GM18520 (cell line): ENCODE measurements around the gene TMEM203.

Source experiments
- ATAC-seq: cut with Tn5 transposase; IDR thresholded peaks from one replicate; pipeline ENCODE4 v1.9.1; 2021; ENCODE audit not compliant: unreplicated experiment

The TMEM203 gene

GRCh38 chr9:137219757-137220316 is 14.4 kb upstream of the TMEM203 start:
- no peak for ATAC-seq

GRCh38 chr9:137218754-137219271 is 13.4 kb upstream of the TMEM203 start:
- no peak for ATAC-seq

GRCh38 chr9:137218212-137218753 is 12.8 kb upstream of the TMEM203 start:
- ATAC-seq: no peak

GRCh38 chr9:137217276-137218211 is 12.1 kb upstream of the TMEM203 start:
- no peak for ATAC-seq

DNA sequence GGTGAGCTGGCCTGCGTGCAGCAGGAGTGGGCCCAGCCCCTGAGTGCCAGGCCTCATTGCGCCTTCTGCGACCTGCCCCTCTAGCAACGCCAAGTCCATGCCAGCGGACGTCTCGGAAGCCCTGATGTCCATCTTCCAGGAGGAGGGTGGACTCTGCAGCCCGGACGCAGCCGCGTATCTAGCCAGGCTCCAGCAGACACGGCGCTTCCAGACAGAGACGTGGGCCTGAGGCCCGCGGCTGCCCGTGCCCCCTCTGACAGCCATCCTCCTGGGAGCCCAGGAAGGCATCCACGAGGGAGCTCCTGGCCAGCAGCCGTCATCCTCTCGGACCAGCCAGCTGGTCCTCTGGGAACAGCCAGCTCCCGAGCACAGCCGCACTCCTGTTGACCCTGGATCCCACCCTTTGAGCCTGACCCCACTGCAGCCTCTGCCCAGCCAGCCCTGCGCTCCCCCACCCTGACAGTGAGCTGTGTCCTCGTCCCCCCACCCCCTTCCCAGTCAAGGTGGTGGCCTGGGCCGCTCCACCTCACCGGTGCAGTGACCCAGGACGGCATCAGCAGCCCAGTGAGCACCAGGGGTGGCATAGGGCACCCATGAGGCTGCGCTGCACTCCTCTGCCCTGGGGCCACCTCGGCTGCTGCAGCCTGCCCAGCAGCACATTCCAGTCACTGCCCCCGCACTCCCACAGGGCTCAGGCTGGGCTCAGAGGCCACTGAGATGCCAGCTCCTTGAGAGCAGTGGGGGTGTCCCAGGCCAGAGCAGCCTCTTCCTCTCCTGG is 10.9 kb upstream of the TMEM203 start:
- no peak for ATAC-seq

DNA sequence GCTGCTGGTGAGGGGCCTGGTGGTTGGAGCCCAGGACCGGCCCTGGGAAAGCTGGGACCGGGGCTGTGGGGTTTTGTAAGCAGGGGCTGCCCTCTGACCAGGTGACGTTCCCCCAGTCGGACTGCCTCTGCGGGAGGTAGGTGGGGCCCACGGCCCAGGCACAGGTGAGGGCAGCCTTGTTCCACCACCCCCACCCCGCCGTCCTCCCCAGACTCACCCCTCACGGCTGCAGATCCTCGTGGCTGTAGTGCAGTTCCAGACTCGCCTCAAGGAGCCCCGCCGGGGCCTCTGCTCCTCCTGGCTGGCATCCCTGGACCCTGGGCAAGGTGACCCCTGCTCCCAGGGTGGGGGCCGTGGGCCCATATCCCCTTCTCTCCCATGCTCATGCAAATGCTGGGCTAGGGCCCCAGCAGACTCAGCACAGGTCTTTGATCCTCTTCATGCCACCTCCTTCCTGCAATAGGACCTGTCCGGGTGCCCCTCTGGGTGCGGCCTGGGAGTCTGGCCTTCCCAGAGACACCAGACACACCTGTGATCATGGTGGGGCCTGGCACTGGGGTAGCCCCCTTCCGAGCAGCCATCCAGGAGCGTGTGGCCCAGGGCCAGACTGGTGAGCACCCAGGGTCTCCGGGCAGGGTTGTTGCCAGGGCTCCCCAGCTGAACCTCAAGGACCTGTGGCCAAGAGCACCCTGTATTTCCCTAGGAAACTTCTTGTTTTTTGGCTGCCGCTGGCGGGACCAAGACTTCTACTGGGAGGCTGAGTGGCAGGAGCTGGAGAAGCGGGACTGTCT is 9.9 kb upstream of the TMEM203 start:
- ATAC-seq: no peak

DNA sequence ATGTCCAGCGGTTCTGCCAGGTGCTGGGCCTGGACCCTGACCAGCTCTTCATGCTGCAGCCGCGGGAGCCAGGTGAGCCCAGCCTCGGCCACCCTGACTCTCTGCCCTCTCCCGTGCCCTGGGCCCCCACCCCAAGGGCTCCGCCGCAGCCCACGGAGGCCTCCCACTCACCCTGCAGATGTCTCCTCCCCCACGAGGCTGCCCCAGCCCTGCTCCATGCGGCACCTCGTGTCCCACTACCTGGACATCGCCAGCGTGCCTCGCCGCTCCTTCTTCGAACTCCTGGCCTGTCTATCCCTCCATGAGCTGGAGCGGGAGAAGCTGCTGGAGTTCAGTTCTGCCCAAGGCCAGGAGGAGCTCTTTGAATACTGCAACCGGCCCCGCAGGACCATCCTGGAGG is 9.2 kb upstream of the TMEM203 start:
- no peak for ATAC-seq

DNA sequence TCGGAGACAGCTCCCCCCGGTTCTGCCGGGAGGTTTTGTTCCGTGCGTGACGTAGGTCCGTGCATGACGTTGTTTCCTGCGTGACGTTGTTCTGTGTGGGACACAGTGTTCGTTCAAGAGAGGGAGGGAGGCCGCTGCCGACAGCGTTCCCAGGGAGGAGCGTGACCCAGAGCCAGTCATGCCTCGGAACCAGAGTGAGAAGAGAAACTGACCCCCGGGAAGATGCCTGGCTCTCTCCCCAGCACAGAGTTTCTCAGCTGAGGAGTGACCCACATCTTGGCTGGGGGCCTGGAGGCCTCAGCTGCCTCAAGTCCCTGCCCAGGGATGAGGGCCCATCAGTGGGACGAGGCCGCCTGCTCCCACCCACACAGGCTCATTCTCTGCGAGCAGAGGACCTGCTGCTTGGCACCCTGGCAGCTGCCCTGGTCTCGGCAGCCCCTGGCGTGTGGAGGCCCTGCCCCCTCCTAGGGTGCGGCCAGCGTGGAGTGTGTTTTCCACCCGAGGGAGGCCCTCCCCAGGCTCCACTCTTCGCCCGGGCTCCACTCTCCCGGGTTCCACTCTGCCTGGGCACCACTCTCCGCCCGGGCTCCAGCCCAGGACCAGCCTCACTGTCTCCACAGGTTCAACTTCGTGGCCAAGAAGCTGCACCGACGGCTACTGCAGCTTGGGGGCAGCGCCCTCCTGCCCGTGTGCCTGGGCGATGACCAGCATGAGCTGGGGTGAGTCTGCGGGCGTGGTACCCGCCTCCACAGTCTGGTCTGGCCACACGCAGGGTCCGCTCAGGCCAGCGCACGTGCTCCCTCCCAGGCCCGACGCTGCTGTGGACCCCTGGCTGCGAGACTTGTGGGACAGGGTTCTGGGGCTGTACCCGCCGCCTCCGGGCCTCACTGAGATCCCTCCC is 8.0 kb upstream of the TMEM203 start:
- ATAC-seq: no peak

DNA sequence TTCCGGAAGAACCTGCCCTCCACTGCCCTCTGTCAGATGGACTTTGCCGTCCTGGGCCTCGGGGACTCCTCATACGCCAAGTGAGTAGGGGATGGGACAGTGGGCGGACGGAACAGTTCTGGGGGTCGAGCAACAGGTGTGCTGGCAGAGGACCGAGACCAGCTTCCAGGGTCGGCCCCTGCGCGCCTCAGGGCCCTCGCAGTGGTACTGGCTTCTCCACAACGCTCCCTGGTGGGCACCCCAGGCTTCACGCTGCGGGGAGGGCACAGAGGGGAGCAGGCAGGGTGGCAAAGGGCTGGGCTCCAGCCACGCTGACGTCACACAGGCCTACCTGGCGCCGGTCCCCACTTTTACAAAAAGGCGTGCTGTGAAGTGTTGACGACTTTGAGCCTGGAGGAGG is 7.1 kb upstream of the TMEM203 start:
- ATAC-seq: no peak

- ATAC-seq: no peak
Measured at GRCh38 chr9:137211532-137211931, 6.1 kb upstream of the TMEM203 start.

GRCh38 chr9:137206602-137207001 is 1.2 kb upstream of the TMEM203 start:
- ATAC-seq: no peak

- ATAC-seq: no peak
Measured at GRCh38 chr9:137204731-137205125, 720 bp downstream of the TMEM203 start.

DNA sequence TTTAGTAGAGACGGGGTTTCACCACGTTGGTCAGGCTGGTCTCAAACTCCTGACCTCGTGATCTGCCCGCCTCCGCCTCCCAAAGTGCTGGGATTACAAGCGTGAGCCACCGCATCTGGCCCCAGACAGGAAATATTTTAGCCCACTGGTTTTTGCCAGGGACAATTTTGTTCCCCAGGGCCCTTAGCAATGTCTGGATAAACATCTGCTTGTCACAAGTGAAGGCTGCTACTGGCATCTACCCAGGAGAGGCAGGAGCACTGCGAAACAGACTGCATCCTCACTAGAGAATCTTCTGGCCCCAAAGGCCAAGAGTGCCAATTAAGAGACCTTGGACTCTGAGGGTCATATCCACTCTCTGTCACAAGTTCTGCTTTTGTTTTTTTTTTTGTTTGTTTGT is 2.5 kb downstream of the TMEM203 start:
- ATAC-seq: no peak

DNA sequence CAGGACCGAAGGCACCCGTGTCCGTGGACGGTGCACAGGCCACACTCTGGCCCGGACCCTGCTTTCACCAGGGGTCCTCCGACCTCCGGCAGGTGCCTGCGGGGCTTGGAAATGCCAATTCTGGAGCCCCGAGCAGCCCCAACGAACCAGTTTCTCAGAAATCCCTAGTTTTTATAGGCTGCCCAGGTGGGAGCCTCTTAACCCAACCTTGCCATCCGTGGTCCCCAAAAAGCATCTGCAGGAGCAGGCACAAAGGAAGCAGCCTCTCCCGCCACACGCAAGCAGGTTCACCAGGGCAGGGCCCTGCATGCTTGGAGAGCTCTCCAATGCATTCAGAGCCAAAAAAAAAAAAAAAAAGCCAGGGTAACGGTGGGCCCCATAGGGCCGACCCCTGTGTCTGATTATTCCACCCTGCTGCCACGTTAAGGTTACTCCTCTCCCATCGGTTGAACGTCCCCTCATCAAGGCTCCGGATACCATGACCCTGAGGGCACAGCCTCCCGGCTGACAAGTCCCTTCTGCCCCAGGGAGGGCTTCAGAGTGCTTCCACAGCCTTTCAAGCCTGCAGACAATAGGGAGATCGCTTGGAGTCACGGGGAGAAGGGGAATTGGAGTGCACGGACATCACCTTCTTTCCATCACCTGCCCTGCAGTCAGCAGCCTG is 4.1 kb downstream of the TMEM203 start:
- no peak for ATAC-seq

DNA sequence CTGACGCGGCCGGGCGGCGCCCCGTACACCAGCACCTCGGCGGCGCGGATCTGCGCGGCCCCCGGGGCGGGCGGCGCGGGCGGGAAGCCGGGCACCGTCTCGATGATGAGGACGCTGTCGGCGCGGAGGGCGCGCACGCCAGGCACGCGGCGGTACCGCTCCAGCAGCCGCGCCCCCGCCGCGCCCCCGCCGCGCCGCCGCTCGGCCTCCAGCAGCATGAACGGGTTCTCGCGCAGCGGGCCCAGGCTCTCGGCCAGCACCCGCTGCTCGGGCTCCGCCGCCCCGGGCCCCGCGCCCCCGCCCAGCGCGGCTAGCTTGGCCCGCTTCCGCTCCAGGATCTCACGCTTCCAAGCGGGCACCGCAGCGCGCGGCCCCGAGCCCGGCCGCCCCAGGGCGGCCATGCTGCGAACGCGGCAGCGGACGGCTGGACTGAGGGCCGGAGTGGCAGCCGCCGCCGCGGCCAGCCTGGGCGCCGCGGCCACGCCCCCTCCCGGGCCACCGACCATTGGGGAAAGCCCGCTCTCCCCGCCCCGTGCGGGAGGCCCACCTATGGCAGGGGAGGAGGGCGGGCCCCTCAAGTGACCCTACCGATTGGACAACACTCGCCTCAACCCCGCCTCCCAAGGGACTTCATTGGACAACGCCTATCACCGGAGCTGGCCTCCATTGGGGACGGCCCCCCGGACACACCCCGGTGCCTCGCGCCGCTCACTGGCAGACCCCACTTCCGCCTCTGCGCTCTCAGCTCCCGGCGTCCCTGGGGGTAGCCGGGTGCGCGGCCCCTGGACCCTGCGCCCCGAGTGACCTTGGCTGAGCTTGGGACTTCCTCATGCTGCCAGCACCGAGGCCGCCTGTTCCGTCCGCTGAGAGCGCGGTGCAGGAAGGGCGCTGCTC is 4.9 kb downstream of the TMEM203 start, which contains the start of gene TPRN:
TPRN (minus strand) TSS at position 431 of the 894 bp plus-strand sequence; CDS start at position 401, 30 bp downstream.
- ATAC-seq: peak; percentile 88

- no peak for ATAC-seq
Measured at GRCh38 chr9:137199411-137200121, 5.9 kb downstream of the TMEM203 start.

- ATAC-seq: no peak
Measured at GRCh38 chr9:137198902-137199283, 6.6 kb downstream of the TMEM203 start.
